Endothelial cell of umbilical vein (primary cell): ENCODE measurements around the gene ZNF627. TPM values are rescaled to one million over a fixed set of nuclear protein-coding genes. Genes with fewer than 3 reads are reported as not detected.

ENCODE experiments used
- BruUV-seq: library from RNA; stranded (reverse); fragments of 400-500 nt; replicated peaks from 2 replicates; lab custom pipeline; 2021; lab: Mats Ljungman, UMichigan
- CTCF ChIA-PET: fragments of 300-600, 350-600 bp; sonication (Branson Sonifier 250); formaldehyde crosslinking; loops from one replicate; lab custom pipeline; 2021; ENCODE audit warnings: antibody characterized with exemption, inconsistent platforms; lab: Charles Lee
- POLR2A ChIA-PET: fragments of 300-600, 350-600 bp; sonication (Branson Sonifier 250); formaldehyde crosslinking; loops from one replicate; lab custom pipeline; 2021; ENCODE audit warnings: antibody characterized with exemption, inconsistent platforms; lab: Charles Lee
- DNase-seq: peaks from one replicate; pipeline ENCODE4 v3.0.0-alpha.2; 2011; ENCODE audit warnings: low read depth, low spot score
- FAIRE-seq: peaks from 2 replicates; lab custom pipeline; 2011; peaks lifted over from hg19 to GRCh38; lab: Jason Lieb, UNC
- H2AFZ ChIP-seq: 2 replicates; pipeline ENCODE4 v1.6.0; 2012; ENCODE audit warnings: low read depth, low read length, control low read depth, inconsistent platforms
- H3K27ac ChIP-seq: 2 replicates; pipeline ENCODE4 v1.5.1; 2011; ENCODE audit warnings: low read depth, mild to moderate bottlenecking, control low read depth, low read length, moderate library complexity; ENCODE audit not compliant: insufficient read depth
- H3K27me3 ChIP-seq, 2 experiments: 2 replicates each; pipeline versions ENCODE4 v1.6.0 to v1.6.1; 2011; ENCODE audit warnings: low read length in 2 of 2, mixed read lengths in 1 of 2; ENCODE audit not compliant: control insufficient read depth in 2 of 2, insufficient read depth in 2 of 2
- H3K36me3 ChIP-seq, 2 experiments: 2 replicates in 1 of 2; 3 replicates in 1 of 2; pipeline ENCODE4 v1.5.1; 2011; ENCODE audit warnings: low read length in 2 of 2, mild to moderate bottlenecking in 1 of 2, moderate library complexity in 1 of 2; ENCODE audit not compliant: control insufficient read depth in 2 of 2, insufficient read depth in 2 of 2; ENCODE audit errors: extremely low read depth in 1 of 2
- H3K4me1 ChIP-seq: 3 replicates; pipeline ENCODE4 v1.5.1; 2011; ENCODE audit warnings: mild to moderate bottlenecking, low read length; ENCODE audit not compliant: control insufficient read depth, insufficient read depth; ENCODE audit errors: extremely low read depth
- H3K4me2 ChIP-seq: 2 replicates; pipeline ENCODE4 v1.6.1; 2011; ENCODE audit warnings: low read length, control low read depth, mixed read lengths; ENCODE audit not compliant: insufficient read depth
- H3K4me3 ChIP-seq, 3 experiments: fragments of 200-600 bp in 1 of 3; sonication (generic), shearing (Covaris generic) in 1 of 3; replicated peaks in 1 of 3; 2 replicates each; pipeline ENCODE4 v1.5.1; 2011 to 2016; ENCODE audit warnings: control low read depth in 3 of 3, low read length in 3 of 3, mild to moderate bottlenecking in 2 of 3, inconsistent platforms in 1 of 3, low read depth in 1 of 3, moderate library complexity in 1 of 3; ENCODE audit not compliant: insufficient read depth in 1 of 3
- H3K79me2 ChIP-seq: 2 replicates; pipeline ENCODE4 v1.6.0; 2012; ENCODE audit warnings: low read length, inconsistent platforms; ENCODE audit not compliant: control insufficient read depth, insufficient read depth
- H3K9ac ChIP-seq: replicated peaks from 2 replicates; pipeline ENCODE3; 2011; ENCODE audit warnings: low read length, control low read depth; ENCODE audit not compliant: insufficient read depth; ENCODE audit errors: extremely low read depth
- H3K9me1 ChIP-seq: replicated peaks from 3 replicates; pipeline ENCODE4 v1.6.0; 2011; ENCODE audit warnings: mild to moderate bottlenecking, low read length; ENCODE audit not compliant: control insufficient read depth, insufficient read depth; ENCODE audit errors: extremely low read depth
- H3K9me3 ChIP-seq: replicated peaks from 2 replicates; pipeline ENCODE4 v1.5.1; 2012; ENCODE audit warnings: low read length, inconsistent platforms; ENCODE audit not compliant: control insufficient read depth, insufficient read depth
- H4K20me1 ChIP-seq: replicated peaks from 2 replicates; pipeline ENCODE3; 2011; ENCODE audit warnings: mild to moderate bottlenecking, low read length; ENCODE audit not compliant: control insufficient read depth, insufficient read depth; ENCODE audit errors: extremely low read depth
- CTCF ChIP-seq, 2 donors: IDR thresholded peaks; 1 replicate in 1 of 2; 2 replicates in 1 of 2; pipeline ENCODE4 v1.5.1; 2011; ENCODE audit warnings: low read length in 2 of 2, mild to moderate bottlenecking in 2 of 2, moderate library complexity in 2 of 2, control low read depth in 1 of 2, inconsistent platforms in 1 of 2, low read depth in 1 of 2; ENCODE audit not compliant: insufficient read depth in 1 of 2; ENCODE audit errors: extremely low read depth in 1 of 2
- EZH2 ChIP-seq: IDR thresholded peaks from 2 replicates; pipeline ENCODE4 v1.6.1; 2012; ENCODE audit warnings: borderline replicate concordance, low read depth, mild to moderate bottlenecking, moderate library complexity, low read length, inconsistent platforms; ENCODE audit not compliant: severe bottlenecking
- FOS ChIP-seq: IDR thresholded peaks from 2 replicates; pipeline ENCODE4 v1.6.1; 2011; ENCODE audit warnings: mild to moderate bottlenecking, low read length, moderate library complexity, borderline replicate concordance; ENCODE audit not compliant: insufficient read depth
- GATA2 ChIP-seq: IDR thresholded peaks from 2 replicates; pipeline ENCODE4 v1.7.0; 2011; ENCODE audit warnings: low read depth, mild to moderate bottlenecking, moderate library complexity, mixed read lengths, low read length; ENCODE audit not compliant: insufficient read length, insufficient read depth
- JUN ChIP-seq: IDR thresholded peaks from 2 replicates; pipeline ENCODE4 v1.6.1; 2011; ENCODE audit warnings: borderline replicate concordance, low read depth; ENCODE audit not compliant: insufficient read length, insufficient read depth
- MAX ChIP-seq: IDR thresholded peaks from 2 replicates; pipeline ENCODE4 v1.6.1; 2011; ENCODE audit not compliant: insufficient read depth, insufficient read length
- MYC ChIP-seq: IDR thresholded peaks from one replicate; pipeline ENCODE4 v1.6.1; 2011; ENCODE audit warnings: mild to moderate bottlenecking, low read depth, low read length
- POLR2A ChIP-seq: IDR thresholded peaks from 2 replicates; pipeline ENCODE4 v1.6.1; 2012; ENCODE audit warnings: low read depth, mild to moderate bottlenecking, control low read depth, low read length
- POLR2AphosphoS5 ChIP-seq: IDR thresholded peaks from 2 replicates; pipeline ENCODE4 v1.6.1; 2012; ENCODE audit warnings: low read depth, mild to moderate bottlenecking, control low read depth, low read length, moderate library complexity; ENCODE audit not compliant: insufficient read depth
- dilution Hi-C: fragments of 300-500 bp; cut with MboI; formaldehyde crosslinking; loops from one replicate; pipeline ENCODE4 v1.15.0; 2019; ENCODE audit warnings: low sequenced_read_pairs; ENCODE audit not compliant: extremely low pct_ligation_motif_present
- intact Hi-C: fragments of 100-400 bp; cut with micrococcal nuclease; formaldehyde crosslinking; loops from one replicate; pipeline ENCODE4 v1.10.0; 2022
- polyA plus RNA-seq, 4 experiments: library from polyadenylated mRNA; depleted of rRNA in 3 of 4; stranded (reverse) in 3 of 4; unstranded in 1 of 4; fragments of >200 nt; gene quantifications; 2 replicates each; pipeline versions ENCODE4 v1.2.1 to v1.2.3, GENCODE V29; 2011 to 2012; ENCODE audit warnings: missing spikeins in 1 of 4
- total RNA-seq: library from RNA; stranded (reverse); gene quantifications from 2 replicates; pipeline ENCODE4 v1.2.3, GENCODE V29; 2021

Gene ZNF627
- total and polyA plus RNA-seq, 2 donors (not counting 3 experiments of a cell fraction or from before 2014, with no cell fraction given): 5.6 to 9.7 TPM

DNA sequence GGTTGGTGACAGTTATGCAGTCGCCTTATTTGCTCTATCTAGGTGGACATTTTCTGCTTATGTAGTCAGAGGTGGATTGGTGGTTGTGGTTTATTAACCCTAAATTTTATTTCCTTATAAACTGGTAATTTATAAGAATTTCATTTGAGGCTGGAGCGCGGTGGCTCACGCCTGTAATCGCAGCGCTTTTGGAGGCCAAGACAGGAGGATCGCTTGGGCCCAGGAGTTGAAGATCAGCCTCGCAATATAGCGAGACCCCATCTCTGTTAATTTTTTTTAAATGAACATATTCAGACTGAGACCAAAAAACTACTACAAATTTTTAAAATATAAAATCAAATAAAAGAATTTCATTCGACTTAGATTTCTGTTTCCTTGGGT is 810 bp downstream of the ZNF627 start:
- TSS peak; percentile 39 for BruUV-seq
- H3K9me1 ChIP-seq: no peaks in the 10 kb centered on the region
- peak overlapping the region; percentile 84 for H3K27ac ChIP-seq
- no peak overlapping the region for H2AFZ ChIP-seq
- no peaks in the 10 kb centered on the region for H3K27me3 ChIP-seq
- H4K20me1 ChIP-seq: no peaks in the 10 kb centered on the region
- H3K4me3 ChIP-seq: peak overlapping the region; percentile 94 to 97 (median 95)
- intact Hi-C loops: loop anchor here (5.0 to 10.0 kb wide), 2 partner anchors 139 to 387 kb away; partner anchors contain the start of gene ZNF823
- peaks cover 8% of the 10 kb centered on the region for H3K4me1 ChIP-seq
- FAIRE-seq (no peak), DNase-seq (no peak)
- peak overlapping the region; percentile 76 for H3K4me2 ChIP-seq
- dilution Hi-C loops: no loop called here
- ChIA-PET POLR2A (no interaction called here), CTCF (no interaction called here)
- H3K9me3 ChIP-seq: no peaks in the 10 kb centered on the region
- peak overlapping the region; percentile 94 for H3K9ac ChIP-seq
- TF ChIP-seq MAX (no peak), POLR2A (no peak), EZH2 (no peak), FOS (no peak)
- peaks cover 51% of the 10 kb centered on the region for H3K79me2 ChIP-seq
- H3K36me3 ChIP-seq: no peaks in the 10 kb centered on the region

GRCh38 chr19:11598746-11599145 is 1.5 kb downstream of the ZNF627 start:
- no peak overlapping the region for H3K9ac ChIP-seq
- peaks cover 53% of the 10 kb centered on the region for H3K79me2 ChIP-seq

More at GRCh38 chr19:11598746-11599145, 1.5 kb downstream of the ZNF627 start:
- DNase-seq (no peak), FAIRE-seq (no peak)
- ChIA-PET CTCF (no interaction called here), POLR2A (no interaction called here)
- no peak overlapping the region for H2AFZ ChIP-seq
- H3K9me1 ChIP-seq: no peaks in the 10 kb centered on the region
- dilution Hi-C loops: no loop called here
- no peaks in the 10 kb centered on the region for H3K27me3 ChIP-seq
- H3K27ac ChIP-seq: no peak overlapping the region
- H3K4me1 ChIP-seq: peaks cover 8% of the 10 kb centered on the region
- intact Hi-C loops: loop anchor here (5.0 to 10.0 kb wide), 2 partner anchors 139 to 386 kb away; partner anchors contain the start of gene ZNF823
- no peaks in the 10 kb centered on the region for H4K20me1 ChIP-seq
- peak overlapping the region; percentile 76 for H3K4me2 ChIP-seq
- no TSS peak for BruUV-seq
- peak overlapping the region in 1 of 3 experiments; percentile 94 for H3K4me3 ChIP-seq
- H3K9me3 ChIP-seq: no peaks in the 10 kb centered on the region
- TF ChIP-seq POLR2A (no peak), CTCF (IDR thresholded peaks at IDR 0.05; ENCODE audit: extremely low read depth in 1 of 2, insufficient read depth in 1 of 2, low read depth in 1 of 2, low read length in 2 of 2) (no peak), POLR2AphosphoS5 (no peak), GATA2 (no peak), JUN (no peak), MAX (no peak), EZH2 (no peak), FOS (no peak), MYC (no peak)
- no peaks in the 10 kb centered on the region for H3K36me3 ChIP-seq
